GM13977 (cell line): ENCODE results near the gene NAP1L3.

ENCODE experiments used
- DNase-seq: peaks from one replicate; pipeline ENCODE4 v3.0.0; 2012; ENCODE audit warnings: low spot score
- in situ Hi-C: fragments of 300-500 bp; cut with MboI; formaldehyde crosslinking; loops from one replicate; pipeline ENCODE4 v1.12.0; 2022; ENCODE audit warnings: low sequenced_read_pairs, low pct_unique_long_range_greater_than_20kb, mixed read lengths, inconsistent platforms; ENCODE audit not compliant: unreplicated experiment
- TF ChIP-seq, protein P1 (sequence below): IDR thresholded peaks from 2 replicates; pipeline ENCODE4 v1.5.1; 2012; ENCODE audit warnings: mild to moderate bottlenecking, control low read depth; ENCODE audit not compliant: insufficient read depth; ENCODE audit errors: extremely low read depth, missing control alignments

The NAP1L3 gene

DNA sequence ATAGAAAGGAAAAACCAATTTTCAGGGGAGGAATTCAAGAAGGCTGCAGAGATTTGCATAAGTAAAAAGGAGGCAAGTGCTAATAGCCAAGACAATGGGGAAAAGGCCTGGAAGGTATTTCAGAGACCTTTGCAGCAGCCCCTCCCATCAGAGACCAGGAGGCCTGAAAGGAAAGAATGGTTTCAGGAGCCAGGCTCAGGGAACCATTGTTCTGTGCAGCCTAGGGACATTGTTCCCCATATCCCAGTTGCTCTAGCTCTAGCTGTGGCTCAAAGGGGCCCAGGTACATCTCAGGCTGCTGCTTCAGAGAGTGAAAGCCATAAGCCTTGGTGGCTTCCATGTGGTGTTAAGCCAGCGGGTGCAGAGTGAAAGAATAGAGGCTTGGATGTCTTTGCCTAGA, 24.0 kb downstream of the NAP1L3 start:
- no peak for DNase-seq
- in situ Hi-C loops = no loop called here
- TF ChIP-seq, protein P1, sequence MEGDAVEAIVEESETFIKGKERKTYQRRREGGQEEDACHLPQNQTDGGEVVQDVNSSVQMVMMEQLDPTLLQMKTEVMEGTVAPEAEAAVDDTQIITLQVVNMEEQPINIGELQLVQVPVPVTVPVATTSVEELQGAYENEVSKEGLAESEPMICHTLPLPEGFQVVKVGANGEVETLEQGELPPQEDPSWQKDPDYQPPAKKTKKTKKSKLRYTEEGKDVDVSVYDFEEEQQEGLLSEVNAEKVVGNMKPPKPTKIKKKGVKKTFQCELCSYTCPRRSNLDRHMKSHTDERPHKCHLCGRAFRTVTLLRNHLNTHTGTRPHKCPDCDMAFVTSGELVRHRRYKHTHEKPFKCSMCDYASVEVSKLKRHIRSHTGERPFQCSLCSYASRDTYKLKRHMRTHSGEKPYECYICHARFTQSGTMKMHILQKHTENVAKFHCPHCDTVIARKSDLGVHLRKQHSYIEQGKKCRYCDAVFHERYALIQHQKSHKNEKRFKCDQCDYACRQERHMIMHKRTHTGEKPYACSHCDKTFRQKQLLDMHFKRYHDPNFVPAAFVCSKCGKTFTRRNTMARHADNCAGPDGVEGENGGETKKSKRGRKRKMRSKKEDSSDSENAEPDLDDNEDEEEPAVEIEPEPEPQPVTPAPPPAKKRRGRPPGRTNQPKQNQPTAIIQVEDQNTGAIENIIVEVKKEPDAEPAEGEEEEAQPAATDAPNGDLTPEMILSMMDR = no peak

DNA sequence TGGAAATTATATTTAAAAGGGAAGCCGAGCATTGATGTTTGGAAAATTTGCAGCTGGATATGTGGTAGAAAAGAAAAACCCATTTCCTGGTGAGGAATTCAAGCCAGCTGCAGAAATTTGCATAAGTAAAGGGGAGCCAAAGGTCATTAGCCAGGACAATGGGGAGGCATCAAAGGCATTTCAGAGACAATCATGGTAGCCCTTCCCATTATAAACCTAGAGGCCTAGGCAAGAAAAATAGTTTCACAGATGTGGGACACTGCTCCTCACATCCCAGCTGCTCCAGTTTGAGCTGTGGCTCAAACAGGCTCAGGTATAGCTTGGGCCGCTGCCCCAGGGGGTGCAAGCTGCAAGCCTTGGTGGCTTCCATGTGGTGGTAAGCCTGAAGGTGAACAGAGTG, 35.8 kb downstream of the NAP1L3 start:
- TF ChIP-seq, protein P1 = no peak
- in situ Hi-C loops = no loop called here
- DNase-seq = no peak
